Right kidney (tissue), 1 donor: ENCODE data around the gene CHTF18.

ENCODE experiments used
- DNase-seq: peaks from one replicate; pipeline ENCODE4 v3.0.0-alpha.2; 2016

CHTF18 gene

DNA sequence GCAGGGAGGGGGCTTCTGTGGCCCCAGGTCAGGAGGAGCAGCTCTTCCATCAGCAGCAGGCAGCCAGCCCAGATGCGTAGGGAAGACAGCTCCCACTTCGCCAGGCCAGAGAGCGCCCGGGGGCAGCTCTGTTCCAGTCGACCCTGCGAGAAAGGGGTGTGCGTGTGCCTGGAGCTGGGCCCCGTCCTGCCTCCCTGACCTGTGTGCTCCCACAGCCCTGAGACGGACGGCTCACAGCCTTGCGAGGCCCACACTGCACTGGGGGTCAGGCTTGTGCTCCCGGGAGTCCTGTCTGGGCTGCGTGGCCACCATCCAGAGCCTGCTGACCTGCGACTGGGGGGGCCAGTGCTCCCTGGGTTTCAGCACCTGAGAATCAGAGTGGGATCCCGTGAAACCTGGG is 28.4 kb upstream of the CHTF18 start:
- no peak for DNase-seq

DNA sequence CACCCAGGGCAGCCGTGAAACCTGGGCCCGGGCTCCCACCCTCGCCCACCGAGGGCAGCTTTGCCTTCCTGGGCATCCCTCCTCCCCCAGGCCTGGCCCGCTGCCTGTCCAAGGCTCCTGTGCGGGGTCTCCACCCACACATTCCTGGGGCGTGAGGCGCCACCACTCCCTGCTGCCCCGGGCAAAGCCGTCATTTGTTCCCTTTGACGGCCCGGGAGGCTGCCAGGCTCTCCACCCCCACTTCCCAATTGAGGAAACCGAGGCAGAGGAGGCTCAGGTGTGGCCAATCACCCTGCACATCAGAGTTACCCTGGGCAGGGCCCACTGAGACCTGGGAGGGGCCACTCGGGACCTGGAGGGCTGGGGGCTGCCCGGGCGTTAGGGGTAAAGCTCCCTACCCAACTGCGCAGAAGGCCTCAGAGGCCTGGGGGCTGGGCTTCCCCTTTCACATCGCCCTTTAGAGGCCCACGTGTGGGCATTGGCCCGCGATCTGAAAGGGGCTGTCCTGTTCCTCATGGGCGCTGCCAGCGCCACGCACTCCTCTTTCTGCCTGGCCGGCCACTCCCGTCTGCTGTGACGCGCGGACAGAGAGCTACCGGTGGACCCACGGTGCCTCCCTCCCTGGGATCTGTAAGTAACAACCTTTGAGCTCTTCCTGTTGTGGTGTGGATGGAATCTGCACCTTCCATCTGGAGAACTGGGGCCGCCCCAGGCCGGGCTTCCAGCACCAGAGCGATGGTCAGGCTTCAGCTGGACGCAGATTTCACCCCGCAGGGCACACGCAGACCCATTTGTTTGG is 27.7 kb upstream of the CHTF18 start, which contains the start of gene MSLN:
TSS of gene MSLN (plus strand) at position 190 of the 799 bp plus-strand sequence. CDS start 1,947 bp downstream, outside the sequence.
- peak; percentile 52 for DNase-seq

DNA sequence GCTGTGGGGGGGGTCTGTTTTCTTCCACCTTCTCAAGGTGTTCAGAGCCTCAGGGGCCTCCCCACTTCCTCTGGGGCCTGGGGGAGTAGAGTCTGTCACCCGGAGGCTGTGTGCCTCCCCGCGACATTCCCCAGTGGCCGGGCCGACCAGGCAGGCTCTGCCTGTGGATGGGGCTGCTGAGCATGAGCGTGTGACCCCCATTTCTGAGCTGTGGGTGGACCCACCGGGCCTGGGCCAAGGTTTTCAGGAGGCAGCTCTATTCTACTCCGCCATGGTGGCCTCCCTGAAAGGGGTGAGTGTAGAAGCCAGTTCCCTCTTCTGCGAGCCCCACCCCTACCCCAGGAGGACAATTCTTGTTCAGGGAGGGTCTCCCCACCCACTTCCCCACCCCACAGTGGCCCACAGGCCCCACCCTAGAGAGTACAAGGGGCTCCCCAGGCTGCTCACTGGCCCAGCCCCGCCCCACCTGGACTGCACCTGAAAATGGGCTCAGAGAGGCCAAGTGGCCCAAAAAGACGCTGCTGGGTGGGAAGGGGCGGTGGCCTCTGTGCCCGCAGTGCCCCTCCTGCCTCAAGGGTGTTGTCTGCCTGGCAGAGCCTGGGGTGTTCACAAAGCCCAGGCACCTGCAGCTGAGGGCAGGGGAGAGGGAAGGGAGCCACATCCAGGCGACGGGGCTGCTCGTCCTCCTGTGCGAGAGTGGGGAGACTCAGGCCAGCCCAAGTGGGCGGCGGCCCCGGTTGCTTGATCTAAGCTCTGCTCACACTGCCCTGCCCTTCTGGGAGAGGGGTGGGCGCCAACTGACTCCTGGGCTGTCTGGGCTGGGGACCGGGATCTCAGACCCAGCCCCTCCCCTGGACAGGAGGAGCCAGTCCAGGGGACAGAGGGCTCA is 26.6 kb upstream of the CHTF18 start:
- DNase-seq = no peak

DNA sequence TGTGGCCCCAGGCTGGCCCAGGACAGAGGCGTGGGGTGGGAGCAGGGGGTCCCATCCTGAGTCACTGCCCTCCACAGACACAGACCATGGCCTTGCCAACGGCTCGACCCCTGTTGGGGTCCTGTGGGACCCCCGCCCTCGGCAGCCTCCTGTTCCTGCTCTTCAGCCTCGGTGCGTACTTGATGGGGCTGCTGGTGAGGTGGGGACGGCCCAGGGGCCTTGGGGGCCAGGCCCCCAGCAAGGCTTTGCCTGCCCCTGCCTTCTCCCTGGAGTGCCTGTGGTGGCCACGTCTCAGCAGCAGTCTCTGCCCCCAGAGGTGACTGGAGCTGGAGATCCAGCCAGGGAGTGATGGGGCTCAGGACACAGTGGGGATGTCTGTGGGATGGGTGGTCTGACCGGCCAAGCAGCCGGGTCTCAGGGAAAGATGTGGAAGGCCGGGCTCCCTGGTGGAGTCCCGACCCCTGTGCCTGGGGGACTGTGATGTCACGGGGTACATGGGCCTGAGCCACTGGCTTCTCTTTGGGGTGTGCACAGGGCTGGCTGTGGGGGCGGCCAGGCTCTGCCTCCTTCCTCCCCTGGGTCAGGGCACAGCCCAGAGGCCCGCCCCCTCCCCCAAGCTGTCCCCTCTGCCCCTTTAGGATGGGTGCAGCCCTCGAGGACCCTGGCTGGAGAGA is 25.7 kb upstream of the CHTF18 start:
- no peak for DNase-seq

- DNase-seq = no peak
These were observed 24.8 kb upstream of the CHTF18 start for GRCh38 chr16:763369-764183.

DNA sequence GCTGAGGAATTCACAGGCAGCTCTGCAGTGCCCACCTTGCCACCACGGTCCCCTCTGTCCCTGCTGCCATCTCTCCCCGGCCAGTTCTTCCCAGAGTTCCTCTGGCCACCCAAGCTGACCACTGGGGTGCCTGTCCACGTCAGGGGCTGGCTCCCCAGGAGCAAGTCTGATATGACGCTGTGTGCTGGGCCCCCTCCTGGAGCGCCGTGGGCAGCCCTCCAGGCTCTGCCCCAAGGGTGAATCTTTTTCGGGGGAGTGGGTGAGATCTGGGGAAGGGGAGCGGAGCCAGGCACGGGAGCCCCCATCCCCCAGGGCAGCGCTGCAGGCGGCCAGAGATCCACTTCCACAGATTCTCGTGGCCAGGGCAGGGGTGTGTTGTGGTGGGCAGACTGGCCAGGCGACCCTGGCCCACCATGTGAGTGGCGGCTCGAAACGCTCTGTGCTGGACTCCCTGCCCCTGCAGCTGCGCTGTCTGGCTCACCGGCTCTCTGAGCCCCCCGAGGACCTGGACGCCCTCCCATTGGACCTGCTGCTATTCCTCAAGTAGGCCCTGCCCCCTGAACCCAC is 24.2 kb upstream of the CHTF18 start:
- DNase-seq = no peak

DNA sequence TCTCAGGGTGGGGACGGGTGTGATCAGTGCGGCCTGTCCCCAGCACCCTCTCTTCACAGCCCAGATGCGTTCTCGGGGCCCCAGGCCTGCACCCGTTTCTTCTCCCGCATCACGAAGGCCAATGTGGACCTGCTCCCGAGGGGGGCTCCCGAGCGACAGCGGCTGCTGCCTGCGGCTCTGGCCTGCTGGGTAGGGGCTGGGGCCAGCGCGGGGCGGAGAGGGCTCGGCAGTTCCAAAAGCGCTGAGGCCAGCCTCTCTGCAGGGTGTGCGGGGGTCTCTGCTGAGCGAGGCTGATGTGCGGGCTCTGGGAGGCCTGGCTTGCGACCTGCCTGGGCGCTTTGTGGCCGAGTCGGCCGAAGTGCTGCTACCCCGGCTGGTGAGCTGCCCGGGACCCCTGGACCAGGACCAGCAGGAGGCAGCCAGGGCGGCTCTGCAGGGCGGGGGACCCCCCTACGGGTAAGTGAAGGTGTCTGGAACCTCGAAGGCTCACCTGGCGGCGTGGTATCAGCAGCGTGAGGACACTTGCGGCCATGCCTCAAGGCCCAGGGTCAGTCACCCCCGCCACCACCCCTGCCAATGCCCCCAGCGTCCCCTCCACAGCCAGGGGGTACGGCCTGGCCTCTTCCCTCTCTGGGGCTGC is 23.5 kb upstream of the CHTF18 start:
- DNase-seq = no peak

DNA sequence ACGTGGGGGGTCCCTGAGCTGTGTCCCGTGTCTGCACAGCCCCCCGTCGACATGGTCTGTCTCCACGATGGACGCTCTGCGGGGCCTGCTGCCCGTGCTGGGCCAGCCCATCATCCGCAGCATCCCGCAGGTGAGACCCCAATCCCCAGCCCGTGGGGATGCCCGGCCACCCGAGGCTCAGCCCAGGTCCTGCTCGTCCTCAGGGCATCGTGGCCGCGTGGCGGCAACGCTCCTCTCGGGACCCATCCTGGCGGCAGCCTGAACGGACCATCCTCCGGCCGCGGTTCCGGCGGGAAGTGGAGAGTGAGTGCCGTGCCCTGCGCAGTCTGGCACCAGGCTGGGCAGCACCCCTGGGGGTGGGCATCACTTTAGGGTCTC is 22.9 kb upstream of the CHTF18 start:
- DNase-seq = no peak

- DNase-seq = no peak
These were observed 22.2 kb upstream of the CHTF18 start for GRCh38 chr16:766008-766819.

DNA sequence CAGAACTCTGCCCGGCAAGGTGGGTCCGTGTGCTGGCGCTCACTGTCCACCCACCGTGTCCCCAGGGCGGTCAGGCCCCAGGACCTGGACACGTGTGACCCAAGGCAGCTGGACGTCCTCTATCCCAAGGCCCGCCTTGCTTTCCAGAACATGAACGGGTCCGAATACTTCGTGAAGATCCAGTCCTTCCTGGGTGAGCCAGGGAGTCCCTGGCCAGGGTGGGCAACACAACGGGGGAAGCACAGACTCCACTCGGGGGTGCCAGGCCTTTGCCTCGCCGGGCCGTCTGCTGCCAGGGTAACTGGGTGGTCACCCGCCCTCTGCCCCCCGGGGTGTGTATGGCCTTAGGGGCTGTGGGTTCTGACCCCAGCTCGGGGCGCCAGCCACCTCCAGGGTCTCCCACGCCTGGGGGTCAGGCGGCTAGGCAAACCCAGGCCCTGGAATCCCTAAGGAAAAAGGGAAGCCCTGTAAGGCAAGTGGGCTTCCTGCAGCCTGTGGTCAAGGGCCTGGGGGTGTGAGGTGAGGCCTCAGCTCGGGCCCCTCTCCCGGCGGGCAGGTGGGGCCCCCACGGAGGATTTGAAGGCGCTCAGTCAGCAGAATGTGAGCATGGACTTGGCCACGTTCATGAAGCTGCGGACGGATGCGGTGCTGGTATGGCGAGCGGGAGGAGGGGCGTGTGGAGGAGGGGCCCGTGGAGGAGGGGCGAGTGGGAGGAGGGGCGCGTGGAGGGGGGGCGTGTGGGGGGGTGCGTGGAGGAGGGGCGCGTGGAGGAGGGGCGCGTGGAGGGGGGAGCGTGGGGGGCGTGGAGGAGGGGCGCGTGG is 21.4 kb upstream of the CHTF18 start:
- DNase-seq = no peak

DNA sequence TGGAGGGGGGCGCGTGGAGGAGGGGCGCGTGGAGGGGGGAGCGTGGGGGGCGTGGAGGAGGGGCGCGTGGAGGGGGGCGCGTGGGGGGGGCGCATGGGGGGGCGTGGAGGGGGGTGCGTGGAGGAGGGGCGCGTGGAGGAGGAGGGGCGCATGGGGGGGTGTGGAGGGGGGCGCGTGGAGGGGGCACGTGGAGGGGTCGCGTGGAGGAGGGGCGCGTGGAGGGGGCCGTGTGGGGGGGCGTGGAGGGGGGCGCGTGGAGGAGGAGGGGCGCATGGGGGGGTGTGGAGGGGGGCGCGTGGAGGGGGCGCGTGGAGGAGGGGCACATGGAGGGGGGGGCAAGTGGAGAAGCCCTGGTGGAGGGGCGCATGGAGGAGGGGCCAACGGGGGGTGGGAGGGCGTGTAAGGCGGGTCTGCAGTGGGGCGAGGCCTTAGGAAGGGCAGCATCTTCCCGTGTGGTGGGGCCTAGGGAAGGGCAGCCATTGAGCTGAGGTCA is 20.6 kb upstream of the CHTF18 start:
- DNase-seq = no peak

- DNase-seq = no peak
These were observed 20.0 kb upstream of the CHTF18 start for GRCh38 chr16:768428-768827.

- no peak for DNase-seq
These were observed 19.1 kb upstream of the CHTF18 start for GRCh38 chr16:769184-769784.

DNA sequence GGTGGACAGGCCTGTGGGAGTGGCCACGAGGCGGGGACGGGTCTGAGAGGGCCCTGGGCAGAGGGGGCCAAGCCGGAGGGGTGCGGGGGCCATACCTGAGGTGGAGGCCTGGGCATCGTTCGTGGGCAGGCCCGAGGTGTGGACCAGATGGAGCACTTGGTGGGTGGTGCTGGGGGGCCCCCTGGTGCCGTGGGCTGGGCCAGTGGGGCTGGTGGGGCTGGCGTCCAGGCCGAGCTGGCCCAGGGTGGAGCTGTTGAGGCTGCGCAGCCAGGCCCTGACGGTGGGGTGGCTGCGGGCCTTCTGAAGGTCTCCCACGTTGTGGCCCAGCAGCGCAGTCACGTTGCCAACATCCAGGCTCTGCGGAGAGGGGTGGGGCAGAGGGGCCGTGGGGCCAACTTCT is 18.5 kb upstream of the CHTF18 start:
- DNase-seq = no peak

DNA sequence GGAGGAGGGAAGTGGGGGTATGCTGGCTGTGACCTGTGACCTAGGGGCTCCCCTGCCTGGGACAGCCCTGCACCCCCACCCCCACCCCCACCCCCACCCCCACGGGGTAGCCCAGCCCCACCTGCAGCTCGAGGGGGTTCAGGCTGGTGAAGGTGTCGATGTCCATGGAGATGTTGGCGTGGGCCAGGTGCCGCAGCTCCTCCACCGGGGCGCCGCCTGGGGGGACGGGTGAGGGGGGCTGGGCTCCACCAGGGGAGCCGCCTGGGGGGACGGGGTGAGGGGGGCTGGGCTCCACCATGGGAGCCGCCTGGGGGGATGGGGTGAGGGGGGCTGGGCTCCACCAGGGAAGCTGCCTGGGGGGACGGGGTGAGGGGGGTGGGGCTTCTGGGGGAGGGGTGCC is 18.0 kb upstream of the CHTF18 start:
- DNase-seq = no peak

- no peak for DNase-seq
These were observed 15.5 kb upstream of the CHTF18 start for GRCh38 chr16:772959-773358.

DNA sequence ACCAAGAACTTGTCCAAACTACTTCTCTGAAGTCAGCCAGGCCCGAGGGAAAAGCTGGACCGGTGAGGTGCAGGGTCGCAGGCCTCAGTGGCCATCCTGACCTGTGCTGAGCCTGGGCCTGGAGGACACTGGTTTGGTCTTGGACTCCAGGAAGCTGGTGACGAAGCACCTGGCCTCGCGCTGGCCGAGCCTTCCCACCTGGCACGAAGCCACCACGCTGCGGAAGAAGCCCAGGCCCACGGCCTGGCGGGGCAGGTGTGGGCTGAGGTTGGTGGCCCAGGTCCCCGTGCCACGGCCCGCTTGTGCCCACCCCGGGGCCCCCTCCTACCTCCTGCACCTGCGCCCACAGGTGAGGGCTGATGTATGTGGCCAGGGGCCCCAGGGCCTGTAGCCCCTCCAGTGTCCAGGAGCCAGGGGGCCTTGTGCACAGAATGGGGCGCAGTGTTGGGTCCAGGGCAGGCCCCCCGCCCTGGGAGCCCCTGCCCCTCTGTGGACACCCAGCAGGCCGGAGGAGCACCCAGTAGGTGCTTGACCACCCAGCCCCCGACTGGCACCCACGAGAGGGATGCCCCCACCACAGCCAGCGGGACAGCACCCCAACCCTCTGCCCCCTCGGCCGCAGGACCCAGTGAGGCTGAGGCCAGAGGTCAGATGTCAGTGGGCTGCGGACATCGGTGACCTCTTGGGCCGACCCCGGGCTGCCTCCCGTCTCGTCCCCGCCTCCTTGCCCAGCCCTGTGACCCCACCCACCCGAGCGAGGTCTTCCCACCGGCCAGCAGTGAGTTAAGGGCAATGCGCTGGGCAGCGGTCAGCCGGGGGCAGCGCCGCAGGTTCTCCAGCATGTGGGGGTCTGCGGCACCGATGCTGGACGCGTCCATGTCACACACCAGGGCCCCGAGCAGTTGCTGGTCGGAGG is 14.1 kb upstream of the CHTF18 start:
- DNase-seq = no peak
